ENCODE data around the gene NBEAL1.
"Not testable (repeated sequence)": the region's sequence is repeated elsewhere in the genome, so short reads cannot be mapped to it uniquely, and the experiment has no call there.

- not testable (repeated sequence) for TF ChIP-seq CTBP1 (IDR thresholded peaks at IDR 0.05; ENCODE audit: borderline replicate concordance); FOXA1 (IDR thresholded peaks at IDR 0.05); HDGF (IDR thresholded peaks at IDR 0.05; ENCODE audit: borderline replicate concordance); PKNOX1 (IDR thresholded peaks at IDR 0.05)
These were observed 176.4 kb downstream of the NBEAL1 start for GRCh38 chr2:203191026-203191425.
